WERI-Rb-1 (cell line): ENCODE data around the gene KCNC1.

Source experiments
- DNase-seq: peaks from one replicate; pipeline ENCODE4 v3.0.0-alpha.2; 2020
- H3K27ac ChIP-seq: fragments of 250-450 bp; sonication (Bioruptor Pico); 2 replicates; pipeline ENCODE4 v1.5.1; 2020; ENCODE audit warnings: mild to moderate bottlenecking, moderate library complexity
- H3K27me3 ChIP-seq: fragments of 250-450 bp; sonication (Bioruptor Pico); 2 replicates; pipeline ENCODE4 v1.5.1; 2021; ENCODE audit warnings: mild to moderate bottlenecking, low read depth, moderate library complexity; ENCODE audit not compliant: insufficient read depth, severe bottlenecking
- H3K36me3 ChIP-seq: fragments of 250-450 bp; sonication (Bioruptor Pico); 2 replicates; pipeline ENCODE4 v1.5.1; 2020; ENCODE audit warnings: mild to moderate bottlenecking, moderate library complexity
- H3K4me3 ChIP-seq: 2 replicates; pipeline ENCODE4 v1.5.1; 2011; ENCODE audit warnings: low read depth, mild to moderate bottlenecking, control low read depth, low read length
- H3K9me3 ChIP-seq: fragments of 250-450 bp; sonication (Bioruptor Pico); 2 replicates; pipeline ENCODE4 v1.5.1; 2021; ENCODE audit warnings: mild to moderate bottlenecking, moderate library complexity; ENCODE audit not compliant: severe bottlenecking
- CTCF ChIP-seq: IDR thresholded peaks from 2 replicates; pipeline ENCODE4 v1.5.1; 2011; ENCODE audit warnings: low read depth, mild to moderate bottlenecking, control low read depth, inconsistent platforms, low read length

Gene KCNC1

GRCh38 chr11:17765356-17766072, 30.9 kb downstream of the KCNC1 start:
- Histone ChIP-seq H3K27ac (no peak overlapping the region; the same call in 1 of the 2 replicates), H3K36me3 (peaks cover 10% of the 10 kb centered on the region), H3K9me3 (no peaks in the 10 kb centered on the region), H3K27me3 (no peaks in the 10 kb centered on the region), H3K4me3 (no peak overlapping the region)
- DNase-seq, result no peak
- no peak for TF ChIP-seq CTCF

GRCh38 chr11:17766073-17766359, 31.4 kb downstream of the KCNC1 start:
- Histone ChIP-seq H3K27ac (no peak overlapping the region), H3K27me3 (no peaks in the 10 kb centered on the region)
- TF ChIP-seq CTCF, result no peak

GRCh38 chr11:17766590-17766989, 32.0 kb downstream of the KCNC1 start:
- no peak overlapping the region for H3K4me3 ChIP-seq
- 0 out of 2 replicates have a peak, but pooled peaks have one; percentile 25 for TF ChIP-seq CTCF
- no peak for DNase-seq
- H3K9me3 ChIP-seq, result no peaks in the 10 kb centered on the region
- H3K27ac ChIP-seq, result no peak overlapping the region
- peaks cover 9% of the 10 kb centered on the region for H3K36me3 ChIP-seq
- no peaks in the 10 kb centered on the region for H3K27me3 ChIP-seq

More at GRCh38 chr11:17766073-17766359, 31.4 kb downstream of the KCNC1 start:
- Histone ChIP-seq H3K4me3 (no peak overlapping the region), H3K9me3 (no peaks in the 10 kb centered on the region), H3K36me3 (peaks cover 10% of the 10 kb centered on the region)
- no peak for DNase-seq

GRCh38 chr11:17767301-17767885, 32.8 kb downstream of the KCNC1 start:
- H3K27me3 ChIP-seq, result no peaks in the 10 kb centered on the region
- no peaks in the 10 kb centered on the region for H3K9me3 ChIP-seq
- H3K36me3 ChIP-seq, result peaks cover 17% of the 10 kb centered on the region
- no peak overlapping the region for H3K4me3 ChIP-seq
- no peak for DNase-seq
- no peak overlapping the region for H3K27ac ChIP-seq
- no peak for TF ChIP-seq CTCF

GRCh38 chr11:17767914-17768313, 33.3 kb downstream of the KCNC1 start:
- no peak for TF ChIP-seq CTCF
- peaks cover 22% of the 10 kb centered on the region for H3K36me3 ChIP-seq

More at GRCh38 chr11:17767914-17768313, 33.3 kb downstream of the KCNC1 start:
- H3K27me3 ChIP-seq, result no peaks in the 10 kb centered on the region
- no peak overlapping the region for H3K4me3 ChIP-seq
- no peak for DNase-seq
- no peaks in the 10 kb centered on the region for H3K9me3 ChIP-seq
- H3K27ac ChIP-seq, result no peak overlapping the region
